B cell (primary cell): ENCODE measurements around the gene EPB41L4B.

ENCODE experiments used
- EZH2 ChIP-seq: IDR thresholded peaks from 2 replicates; pipeline ENCODE4 v1.6.1; 2012; ENCODE audit warnings: borderline replicate concordance, low read depth, mild to moderate bottlenecking, moderate library complexity, low read length; ENCODE audit not compliant: insufficient read depth, poor library complexity, severe bottlenecking
- TF ChIP-seq, protein P1 (sequence below): fragments of 200-600 bp; IDR thresholded peaks from one replicate; pipeline ENCODE4 v1.8.0; 2022; ENCODE audit warnings: antibody characterized with exemption, mild to moderate bottlenecking

DNA sequence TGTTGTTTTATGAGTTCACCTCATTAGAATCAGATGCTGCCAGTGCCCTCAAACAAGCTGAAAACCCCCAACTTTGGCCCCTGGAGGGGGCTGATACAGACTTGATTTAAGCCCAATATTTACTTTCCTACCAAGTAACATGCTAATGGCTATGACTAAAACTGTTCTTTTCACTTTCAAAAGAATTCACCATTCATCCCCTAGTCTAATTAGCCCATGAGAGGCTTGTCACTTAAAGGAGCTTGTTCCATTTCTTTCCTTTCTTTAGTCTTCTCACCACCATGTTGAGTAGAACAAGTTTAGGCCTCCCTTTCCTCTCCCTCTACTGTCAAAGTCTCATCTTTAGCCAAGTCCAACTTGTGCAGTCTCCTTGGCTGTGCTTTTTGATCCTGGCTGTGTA lies 50.4 kb downstream of the EPB41L4B start:
- no peak for TF ChIP-seq EZH2
- TF ChIP-seq, protein P1, sequence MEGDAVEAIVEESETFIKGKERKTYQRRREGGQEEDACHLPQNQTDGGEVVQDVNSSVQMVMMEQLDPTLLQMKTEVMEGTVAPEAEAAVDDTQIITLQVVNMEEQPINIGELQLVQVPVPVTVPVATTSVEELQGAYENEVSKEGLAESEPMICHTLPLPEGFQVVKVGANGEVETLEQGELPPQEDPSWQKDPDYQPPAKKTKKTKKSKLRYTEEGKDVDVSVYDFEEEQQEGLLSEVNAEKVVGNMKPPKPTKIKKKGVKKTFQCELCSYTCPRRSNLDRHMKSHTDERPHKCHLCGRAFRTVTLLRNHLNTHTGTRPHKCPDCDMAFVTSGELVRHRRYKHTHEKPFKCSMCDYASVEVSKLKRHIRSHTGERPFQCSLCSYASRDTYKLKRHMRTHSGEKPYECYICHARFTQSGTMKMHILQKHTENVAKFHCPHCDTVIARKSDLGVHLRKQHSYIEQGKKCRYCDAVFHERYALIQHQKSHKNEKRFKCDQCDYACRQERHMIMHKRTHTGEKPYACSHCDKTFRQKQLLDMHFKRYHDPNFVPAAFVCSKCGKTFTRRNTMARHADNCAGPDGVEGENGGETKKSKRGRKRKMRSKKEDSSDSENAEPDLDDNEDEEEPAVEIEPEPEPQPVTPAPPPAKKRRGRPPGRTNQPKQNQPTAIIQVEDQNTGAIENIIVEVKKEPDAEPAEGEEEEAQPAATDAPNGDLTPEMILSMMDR = no peak
